ENCODE data around the gene PARVB.
A peak's percentile ranks its signal among the peaks of the same experiment; 100 is the strongest.

Gene PARVB

DNA sequence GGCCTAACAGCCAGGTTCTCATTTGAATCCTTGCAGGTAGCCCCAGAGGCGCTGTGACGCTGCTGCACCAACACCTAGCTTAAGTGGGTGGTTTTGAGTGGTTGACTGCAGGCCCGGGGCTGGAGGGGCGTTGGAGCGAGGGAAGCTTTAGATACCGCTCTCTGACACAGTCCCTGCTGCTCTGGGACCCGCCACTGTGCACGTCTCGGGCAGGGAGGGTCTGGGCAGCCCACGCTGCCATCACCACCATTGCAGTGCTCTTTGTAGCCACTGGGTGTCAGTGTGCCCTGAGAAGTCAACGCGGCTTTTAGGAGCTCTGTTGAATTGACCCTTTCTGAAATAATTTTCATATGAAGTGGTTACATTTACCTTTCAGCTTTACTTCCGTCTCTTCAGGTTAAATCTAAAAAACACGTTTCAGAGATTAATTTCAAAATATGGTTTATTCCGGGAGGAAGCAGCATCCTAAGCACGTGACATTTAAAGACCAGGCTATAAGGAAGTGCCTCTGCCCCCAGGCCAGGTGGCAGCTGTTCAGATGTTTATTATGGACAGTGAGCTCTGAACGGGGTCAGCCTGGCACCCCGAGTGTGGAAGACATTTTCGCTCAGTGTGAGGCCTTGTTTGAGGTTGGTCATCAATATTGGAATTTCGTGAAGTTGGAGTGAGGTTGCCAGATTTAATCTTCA, 30.9 kb upstream of the PARVB start:
- Histone ChIP-seq H3K36me3 (replicated peaks) (peaks cover 55% of the 10 kb centered on the region), H3K27me3 (ENCODE audit: low read depth) (no peaks in the 10 kb centered on the region), H3K9me3 (no peaks in the 10 kb centered on the region), H3K4me1 (0 out of 2 replicates have a peak, but pooled peaks cover under 1% of the 10 kb centered on the region), H3K4me3 (no peak overlapping the region)
- in situ Hi-C loops (cut with MboI; ENCODE audit: low sequenced_read_pairs): no loop called here
- peak; percentile 46 to 76 for DNase-seq (ENCODE audit: low spot score in 2 of 2)

DNA sequence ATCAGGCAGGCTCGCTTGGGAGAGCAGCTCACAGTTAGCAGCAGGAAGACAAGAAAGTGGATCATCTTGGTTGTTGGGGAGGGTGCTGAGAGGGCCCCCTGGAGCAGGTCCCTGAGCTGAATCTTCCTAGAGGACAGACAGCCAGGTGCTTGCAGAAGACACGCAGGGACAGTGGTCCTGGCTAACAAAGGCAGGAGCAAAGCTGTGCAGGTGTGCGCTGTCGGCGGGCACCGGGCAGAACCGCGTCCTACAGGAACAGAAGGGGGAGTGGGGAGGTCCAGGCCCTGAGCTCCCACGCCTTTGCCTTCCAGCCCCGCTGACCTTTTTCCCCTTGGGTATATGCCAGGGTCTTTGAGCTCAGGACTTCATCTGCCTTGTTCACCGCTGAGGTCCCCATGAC, 30.1 kb upstream of the PARVB start:
- no peak for DNase-seq (ENCODE audit: low spot score in 2 of 2)
- in situ Hi-C loops (cut with MboI; ENCODE audit: low sequenced_read_pairs): no loop called here
- no peak overlapping the region for H3K4me3 ChIP-seq
- peaks cover 55% of the 10 kb centered on the region for H3K36me3 ChIP-seq (replicated peaks)
- H3K4me1 ChIP-seq: no peaks in the 10 kb centered on the region
- no peaks in the 10 kb centered on the region for H3K27me3 ChIP-seq (ENCODE audit: low read depth)
- H3K9me3 ChIP-seq: no peaks in the 10 kb centered on the region

DNA sequence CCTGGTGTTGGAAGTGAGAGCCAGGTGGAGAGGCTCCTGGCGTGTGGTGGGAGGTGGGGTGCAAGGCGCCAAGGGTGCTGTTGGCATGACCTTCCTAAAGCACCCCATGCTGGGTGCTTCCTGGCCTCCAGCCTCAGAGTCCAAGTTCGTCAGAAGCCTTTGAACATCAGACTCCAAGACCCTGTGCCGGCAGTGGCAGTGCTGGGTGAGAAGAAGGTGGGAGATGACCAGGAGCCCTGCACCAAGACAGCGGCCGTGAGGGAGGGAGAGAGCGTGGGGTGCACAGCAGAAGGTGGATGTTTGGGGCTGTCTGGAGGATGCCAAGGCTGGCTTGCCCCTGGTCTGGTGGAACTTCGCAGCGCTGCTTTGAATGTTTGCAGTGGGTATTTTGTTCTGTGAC, 29.7 kb upstream of the PARVB start:
- Histone ChIP-seq H3K9me3 (no peaks in the 10 kb centered on the region), H3K4me1 (no peaks in the 10 kb centered on the region), H3K4me3 (no peak overlapping the region), H3K27me3 (ENCODE audit: low read depth) (no peaks in the 10 kb centered on the region), H3K36me3 (replicated peaks) (peaks cover 55% of the 10 kb centered on the region)
- in situ Hi-C loops (cut with MboI; ENCODE audit: low sequenced_read_pairs): no loop called here
- DNase-seq (ENCODE audit: low spot score in 2 of 2): no peak

DNA sequence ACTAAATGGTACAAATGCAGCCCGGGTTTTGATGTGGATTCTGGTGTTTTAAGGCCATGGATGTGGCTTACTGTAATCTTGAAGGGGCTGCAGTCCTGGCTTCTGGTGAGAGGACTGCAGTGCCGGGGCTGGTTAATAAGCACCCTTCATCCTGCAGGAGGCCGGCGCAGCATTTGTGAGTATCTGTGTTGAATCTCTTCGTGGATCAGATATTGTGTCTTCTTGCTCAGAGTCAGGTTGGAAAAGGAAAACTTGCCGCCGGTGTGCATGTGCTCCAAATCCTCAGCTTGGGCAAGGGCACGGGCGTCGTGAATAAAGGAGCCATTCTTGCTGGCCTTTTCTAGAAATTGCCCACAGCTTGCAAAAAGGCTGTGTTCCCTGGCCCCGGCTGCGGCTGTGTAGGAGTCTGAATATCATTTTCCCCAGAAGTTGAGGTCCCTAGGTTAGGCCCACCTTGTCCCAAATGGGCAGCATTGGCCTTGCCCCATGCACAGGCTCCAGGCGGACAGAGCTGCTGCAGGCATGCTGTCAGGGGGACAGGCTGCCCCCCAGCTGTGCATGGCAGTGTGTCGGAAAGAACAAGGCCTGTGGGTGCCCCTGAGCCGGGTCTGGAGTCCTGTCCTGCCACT, 28.9 kb upstream of the PARVB start:
- Histone ChIP-seq H3K4me1 (no peaks in the 10 kb centered on the region), H3K4me3 (no peak overlapping the region), H3K36me3 (replicated peaks) (peaks cover 47% of the 10 kb centered on the region), H3K9me3 (no peaks in the 10 kb centered on the region), H3K27me3 (ENCODE audit: low read depth) (no peaks in the 10 kb centered on the region)
- DNase-seq (ENCODE audit: low spot score in 2 of 2): no peak
- in situ Hi-C loops (cut with MboI; ENCODE audit: low sequenced_read_pairs): loop anchor here (5.0 kb wide), 1 partner anchor 632 kb away; no protein-coding TSS in a partner anchor

DNA sequence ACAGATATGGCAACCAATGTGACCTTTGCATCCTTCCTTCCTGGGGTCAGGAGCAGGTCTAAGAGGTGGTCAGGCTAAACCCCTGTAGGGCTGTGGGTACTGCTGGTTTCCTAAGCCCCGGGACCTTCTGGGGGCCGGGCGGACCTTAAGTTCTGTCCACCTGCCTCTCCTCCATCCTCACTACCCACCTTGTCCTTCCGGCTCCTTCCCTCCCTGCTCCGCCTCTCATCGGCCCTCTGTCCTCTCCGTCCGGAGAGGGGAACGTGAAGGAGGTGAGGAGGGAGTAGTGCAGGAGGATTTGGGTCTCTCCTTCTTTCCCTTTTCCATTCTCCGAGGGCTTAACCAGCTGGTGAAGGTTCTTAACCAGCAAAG, 28.3 kb upstream of the PARVB start:
- DNase-seq (ENCODE audit: low spot score in 2 of 2): no peak
- Histone ChIP-seq H3K4me3 (no peak overlapping the region), H3K9me3 (no peaks in the 10 kb centered on the region), H3K36me3 (replicated peaks) (peaks cover 46% of the 10 kb centered on the region), H3K4me1 (no peaks in the 10 kb centered on the region), H3K27me3 (ENCODE audit: low read depth) (no peaks in the 10 kb centered on the region)
- in situ Hi-C loops (cut with MboI; ENCODE audit: low sequenced_read_pairs): loop anchor here (5.0 kb wide), 1 partner anchor 632 kb away; no protein-coding TSS in a partner anchor

DNA sequence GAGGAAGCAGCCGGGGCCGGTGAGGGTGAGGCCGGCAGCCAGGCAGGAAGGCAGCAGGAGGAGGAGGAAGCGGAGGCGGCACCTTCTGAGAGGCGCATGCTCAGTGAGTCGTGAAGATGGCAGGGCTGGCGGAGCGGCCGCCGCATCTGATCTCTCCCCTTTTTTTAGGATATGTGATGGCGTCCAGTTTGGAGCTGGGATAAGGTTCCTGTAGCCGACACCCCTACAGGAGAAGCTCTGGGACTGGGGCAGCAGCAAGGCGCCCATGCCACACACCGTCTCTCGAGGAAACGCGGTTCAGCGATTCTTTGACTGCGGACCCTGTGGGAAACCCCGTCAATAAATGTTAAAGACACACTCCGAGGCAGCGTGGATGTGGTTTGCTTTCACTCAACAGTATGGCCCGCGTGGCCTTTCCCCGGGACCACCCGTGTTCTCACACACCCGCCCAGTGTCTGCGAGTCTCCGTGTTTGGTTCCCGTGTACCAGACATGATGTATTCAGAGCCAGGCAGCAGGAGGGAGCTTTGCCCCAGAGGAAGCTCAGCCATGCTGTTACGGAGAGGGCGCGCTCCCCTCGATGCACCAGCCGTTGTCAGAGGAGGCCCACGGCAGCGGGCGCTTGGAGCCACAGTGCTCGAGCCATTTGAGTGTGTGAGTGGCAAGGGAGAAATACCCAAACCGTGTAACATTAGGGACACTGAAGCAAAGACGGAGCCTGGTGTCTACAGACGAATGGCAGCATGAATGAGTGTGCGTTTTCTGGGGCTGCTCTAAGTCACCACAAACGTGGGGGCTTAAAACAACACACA, 27.7 kb upstream of the PARVB start:
- H3K4me3 ChIP-seq: no peak overlapping the region
- DNase-seq (ENCODE audit: low spot score in 2 of 2): no peak
- H3K27me3 ChIP-seq (ENCODE audit: low read depth): no peaks in the 10 kb centered on the region
- peaks cover 46% of the 10 kb centered on the region for H3K36me3 ChIP-seq (replicated peaks)
- no peaks in the 10 kb centered on the region for H3K4me1 ChIP-seq
- H3K9me3 ChIP-seq: no peaks in the 10 kb centered on the region
- in situ Hi-C loops (cut with MboI; ENCODE audit: low sequenced_read_pairs): loop anchor here (5.0 kb wide), 1 partner anchor 631 kb away; no protein-coding TSS in a partner anchor

DNA sequence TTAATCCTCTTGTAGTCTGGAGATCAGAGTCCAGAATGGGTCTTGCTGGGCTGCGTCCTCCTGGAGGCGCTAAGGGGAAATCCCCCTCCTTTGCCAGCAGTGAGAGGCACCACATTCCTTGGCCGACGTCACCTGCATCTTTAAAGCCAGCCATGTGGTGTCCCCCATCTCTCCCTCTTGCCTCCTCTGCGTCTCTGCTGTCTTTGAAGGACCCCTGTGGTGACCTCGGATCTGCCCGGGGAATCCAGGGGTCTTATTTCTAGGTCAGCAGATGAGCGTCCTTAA, 27.2 kb upstream of the PARVB start:
- no peak for DNase-seq (ENCODE audit: low spot score in 2 of 2)
- Histone ChIP-seq H3K27me3 (ENCODE audit: low read depth) (no peaks in the 10 kb centered on the region), H3K9me3 (no peaks in the 10 kb centered on the region), H3K4me1 (no peaks in the 10 kb centered on the region), H3K4me3 (no peak overlapping the region), H3K36me3 (replicated peaks) (peaks cover 42% of the 10 kb centered on the region)
- in situ Hi-C loops (cut with MboI; ENCODE audit: low sequenced_read_pairs): loop anchor here (5.0 kb wide), 1 partner anchor 630 kb away; no protein-coding TSS in a partner anchor

DNA sequence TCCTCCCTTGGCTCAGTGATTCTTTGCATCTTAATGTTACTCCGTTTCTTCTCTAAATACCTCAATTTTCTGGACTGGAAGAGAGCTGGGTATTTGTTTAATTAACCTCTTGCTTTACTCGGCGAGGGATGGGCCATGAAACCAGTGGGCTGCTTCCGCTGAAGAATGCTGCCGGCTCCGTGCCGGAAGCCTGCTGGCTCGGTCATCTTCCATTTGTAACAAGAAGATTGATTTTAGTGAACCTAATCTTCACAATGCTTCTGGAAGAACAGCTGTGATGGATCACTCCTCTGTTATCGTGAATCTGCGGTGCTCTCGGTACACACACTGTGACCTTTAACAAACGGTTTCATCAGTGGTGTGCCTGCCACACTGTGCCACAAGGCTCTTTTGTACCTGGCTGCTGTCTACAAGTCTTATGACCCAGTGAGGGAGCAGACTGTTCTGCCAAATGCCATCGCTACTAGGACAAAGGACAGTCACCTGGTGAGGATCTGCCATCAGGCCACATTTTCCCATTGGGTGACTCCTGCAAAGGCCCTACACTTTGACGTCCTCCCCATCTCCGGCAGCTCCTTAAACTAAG, 25.3 kb upstream of the PARVB start:
- no peak for DNase-seq (ENCODE audit: low spot score in 2 of 2)
- H3K36me3 ChIP-seq (replicated peaks): peaks cover 27% of the 10 kb centered on the region
- no peaks in the 10 kb centered on the region for H3K9me3 ChIP-seq
- H3K4me3 ChIP-seq: no peak overlapping the region
- in situ Hi-C loops (cut with MboI; ENCODE audit: low sequenced_read_pairs): loop anchor here (5.0 kb wide), 1 partner anchor 629 kb away; no protein-coding TSS in a partner anchor
- H3K27me3 ChIP-seq (ENCODE audit: low read depth): no peaks in the 10 kb centered on the region
- no peaks in the 10 kb centered on the region for H3K4me1 ChIP-seq

DNA sequence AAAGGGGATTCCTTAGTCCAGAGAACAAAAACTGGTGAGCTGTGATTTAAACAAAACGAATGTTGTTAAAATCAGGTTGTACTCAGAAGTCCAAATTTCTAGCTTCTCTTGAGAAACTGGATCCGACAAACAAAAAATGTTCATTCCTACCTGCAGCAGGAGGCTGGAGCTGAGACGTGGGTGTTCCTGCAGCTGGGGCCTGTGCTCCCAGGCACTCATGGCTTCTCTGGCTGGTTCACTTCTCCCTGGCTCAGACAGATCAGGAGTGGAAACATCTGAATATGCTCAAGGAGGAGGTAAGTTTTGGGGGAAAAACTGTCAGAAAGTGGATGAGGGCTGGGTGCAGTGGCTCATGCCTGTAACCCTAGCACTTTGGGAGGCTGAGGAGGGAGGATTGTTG, 24.7 kb upstream of the PARVB start:
- no peak for DNase-seq (ENCODE audit: low spot score in 2 of 2)
- Histone ChIP-seq H3K4me3 (no peak overlapping the region), H3K36me3 (replicated peaks) (peaks cover 22% of the 10 kb centered on the region), H3K9me3 (no peaks in the 10 kb centered on the region), H3K27me3 (ENCODE audit: low read depth) (no peaks in the 10 kb centered on the region), H3K4me1 (no peaks in the 10 kb centered on the region)
- in situ Hi-C loops (cut with MboI; ENCODE audit: low sequenced_read_pairs): loop anchor here (5.0 kb wide), 1 partner anchor 628 kb away; no protein-coding TSS in a partner anchor

DNA sequence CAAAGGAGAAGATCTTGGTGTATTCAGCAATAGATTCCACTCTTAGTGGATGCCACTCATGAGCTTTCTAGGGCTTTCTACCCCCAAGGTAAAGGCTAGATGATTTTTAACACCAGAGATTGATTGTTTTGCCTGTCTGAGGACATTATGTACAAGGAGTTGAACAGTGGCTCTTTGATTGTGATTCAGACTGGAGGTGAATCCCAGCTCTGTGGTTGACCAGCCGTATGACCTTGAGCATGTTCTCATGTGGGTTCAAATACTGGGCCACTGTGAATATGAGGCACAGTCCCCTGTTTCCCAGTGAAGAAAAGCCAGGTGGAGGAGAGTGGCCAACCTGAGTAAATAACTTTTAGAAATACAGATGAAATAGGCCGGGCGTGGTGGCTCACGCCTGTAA, 24.0 kb upstream of the PARVB start:
- no peaks in the 10 kb centered on the region for H3K27me3 ChIP-seq (ENCODE audit: low read depth)
- in situ Hi-C loops (cut with MboI; ENCODE audit: low sequenced_read_pairs): no loop called here
- no peaks in the 10 kb centered on the region for H3K4me1 ChIP-seq
- no peaks in the 10 kb centered on the region for H3K9me3 ChIP-seq
- no peak overlapping the region for H3K4me3 ChIP-seq
- no peak for DNase-seq (ENCODE audit: low spot score in 2 of 2)
- H3K36me3 ChIP-seq (replicated peaks): peaks cover 15% of the 10 kb centered on the region

DNA sequence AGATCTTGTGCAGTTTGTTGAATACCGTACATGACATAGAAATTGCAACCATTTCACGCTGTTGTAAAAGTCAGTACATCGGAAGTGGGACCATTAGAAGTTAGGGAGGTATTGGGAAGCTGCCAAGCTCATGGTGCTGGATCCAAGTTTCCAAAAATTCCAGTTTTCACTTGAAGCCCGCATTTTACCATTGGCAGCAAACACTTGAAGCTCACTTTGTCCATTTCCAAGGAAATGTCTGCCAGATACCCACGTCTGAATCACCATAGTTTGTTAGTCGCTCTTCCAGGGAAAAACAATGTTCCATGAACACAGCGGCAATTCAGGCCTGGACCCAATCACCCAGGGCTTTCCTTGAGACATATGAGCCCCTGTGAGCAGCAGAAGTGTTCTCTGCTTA, 22.6 kb upstream of the PARVB start:
- H3K4me1 ChIP-seq: no peaks in the 10 kb centered on the region
- no peaks in the 10 kb centered on the region for H3K27me3 ChIP-seq (ENCODE audit: low read depth)
- peaks cover 6% of the 10 kb centered on the region for H3K36me3 ChIP-seq (replicated peaks)
- in situ Hi-C loops (cut with MboI; ENCODE audit: low sequenced_read_pairs): no loop called here
- no peak overlapping the region for H3K4me3 ChIP-seq
- DNase-seq (ENCODE audit: low spot score in 2 of 2): no peak
- H3K9me3 ChIP-seq: no peaks in the 10 kb centered on the region

DNA sequence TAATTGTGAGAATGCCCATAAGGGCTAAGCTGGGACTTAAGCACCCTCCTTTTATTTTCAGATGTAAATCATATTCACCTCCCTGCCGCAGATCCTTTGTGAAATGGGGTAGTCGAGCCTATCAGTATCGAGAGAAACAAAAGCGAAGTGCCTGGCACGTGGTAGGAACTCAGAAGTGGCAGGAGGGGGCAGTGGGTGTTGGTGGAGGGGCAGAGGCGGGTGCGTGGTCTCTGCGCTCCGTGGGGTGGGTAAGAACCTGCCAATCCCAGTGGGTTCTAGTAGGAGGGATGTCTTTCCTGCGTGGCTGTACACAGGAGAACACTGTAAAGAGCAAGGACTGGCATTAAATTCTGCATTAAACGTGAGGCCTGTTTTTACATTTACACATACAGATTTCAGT, 21.8 kb upstream of the PARVB start:
- no peaks in the 10 kb centered on the region; the same call in 1 of the 2 replicates for H3K36me3 ChIP-seq (replicated peaks)
- in situ Hi-C loops (cut with MboI; ENCODE audit: low sequenced_read_pairs): no loop called here

DNA sequence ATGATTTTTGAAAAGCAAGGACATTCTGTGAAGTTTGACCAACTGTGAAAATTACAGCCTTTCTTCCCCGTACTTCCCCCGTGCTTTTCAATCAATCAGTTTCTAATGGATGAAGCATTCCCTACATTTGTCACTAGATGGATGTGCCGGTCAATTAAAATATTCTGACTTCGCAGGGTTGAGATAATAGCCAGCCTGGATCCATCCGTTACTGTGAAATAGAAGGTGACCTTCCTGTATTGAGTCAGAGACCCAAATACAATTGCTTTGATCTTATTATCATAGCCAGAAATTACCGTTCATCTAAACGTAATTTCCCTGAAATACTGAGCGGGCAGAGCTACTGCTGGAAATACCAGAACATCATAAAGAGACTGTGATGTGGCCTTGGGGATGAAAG, 21.1 kb upstream of the PARVB start:
- in situ Hi-C loops (cut with MboI; ENCODE audit: low sequenced_read_pairs): no loop called here
- Histone ChIP-seq H3K9me3 (no peaks in the 10 kb centered on the region), H3K36me3 (replicated peaks) (no peaks in the 10 kb centered on the region; the same call in 1 of the 2 replicates), H3K4me3 (no peak overlapping the region), H3K4me1 (no peaks in the 10 kb centered on the region), H3K27me3 (ENCODE audit: low read depth) (no peaks in the 10 kb centered on the region)
- no peak for DNase-seq (ENCODE audit: low spot score in 2 of 2)

More for the DNA sequence above, 21.8 kb upstream of the PARVB start:
- Histone ChIP-seq H3K4me3 (no peak overlapping the region), H3K4me1 (no peaks in the 10 kb centered on the region), H3K9me3 (no peaks in the 10 kb centered on the region), H3K27me3 (ENCODE audit: low read depth) (no peaks in the 10 kb centered on the region)
- DNase-seq (ENCODE audit: low spot score in 2 of 2): no peak
